GM10266 (cell line): ENCODE measurements around the gene ZBTB32.

Experiments
- DNase-seq: peaks from one replicate; pipeline ENCODE4 v3.0.0; 2012; ENCODE audit errors: extremely low spot score
- TF ChIP-seq, protein P1 (sequence below): IDR thresholded peaks from 2 replicates; pipeline ENCODE4 v1.5.1; 2012; ENCODE audit warnings: mild to moderate bottlenecking, low read depth; ENCODE audit not compliant: control insufficient read depth, insufficient read depth; ENCODE audit errors: missing control alignments

The ZBTB32 gene

DNA sequence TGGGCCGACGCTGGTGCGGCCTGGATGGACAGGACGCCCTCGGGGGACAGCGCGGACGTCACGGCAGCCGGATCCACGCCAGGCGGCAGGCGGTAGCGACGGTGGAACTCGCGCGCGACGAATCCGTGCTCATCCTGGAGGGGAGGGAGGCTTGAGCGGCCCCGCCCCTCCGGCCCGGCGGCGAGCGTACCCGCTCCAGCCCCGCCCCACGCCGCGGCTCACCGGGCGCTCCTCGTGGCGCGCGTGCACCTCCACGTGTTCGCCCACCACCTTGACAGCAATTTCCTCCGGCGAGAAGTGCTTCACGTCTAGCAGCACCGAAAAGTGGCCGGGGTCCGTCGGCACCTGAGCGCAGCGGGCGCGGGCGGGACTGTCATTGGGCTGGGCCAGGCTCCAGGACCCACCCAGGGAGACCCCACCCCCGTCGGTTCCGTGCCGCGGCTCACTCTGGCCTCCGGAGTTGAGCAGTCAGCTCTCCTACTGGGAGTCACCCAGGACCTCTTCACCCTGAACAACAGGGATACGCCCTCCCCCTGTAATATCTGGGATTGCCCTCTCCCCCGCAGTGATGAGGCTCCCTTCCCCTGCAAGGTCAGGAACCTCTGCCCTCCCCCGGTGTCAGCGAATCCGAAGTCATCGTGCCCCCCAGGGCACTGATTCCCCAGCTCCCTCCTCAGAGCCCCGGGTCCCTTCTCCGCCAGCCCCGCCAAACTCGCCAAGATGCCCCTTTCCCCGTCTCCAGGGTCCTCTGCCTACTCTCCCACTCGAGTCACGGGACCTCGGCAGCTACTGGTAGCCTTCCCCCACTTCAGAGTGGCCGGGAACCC is 51.4 kb downstream of the ZBTB32 start:
- TF ChIP-seq, protein P1, sequence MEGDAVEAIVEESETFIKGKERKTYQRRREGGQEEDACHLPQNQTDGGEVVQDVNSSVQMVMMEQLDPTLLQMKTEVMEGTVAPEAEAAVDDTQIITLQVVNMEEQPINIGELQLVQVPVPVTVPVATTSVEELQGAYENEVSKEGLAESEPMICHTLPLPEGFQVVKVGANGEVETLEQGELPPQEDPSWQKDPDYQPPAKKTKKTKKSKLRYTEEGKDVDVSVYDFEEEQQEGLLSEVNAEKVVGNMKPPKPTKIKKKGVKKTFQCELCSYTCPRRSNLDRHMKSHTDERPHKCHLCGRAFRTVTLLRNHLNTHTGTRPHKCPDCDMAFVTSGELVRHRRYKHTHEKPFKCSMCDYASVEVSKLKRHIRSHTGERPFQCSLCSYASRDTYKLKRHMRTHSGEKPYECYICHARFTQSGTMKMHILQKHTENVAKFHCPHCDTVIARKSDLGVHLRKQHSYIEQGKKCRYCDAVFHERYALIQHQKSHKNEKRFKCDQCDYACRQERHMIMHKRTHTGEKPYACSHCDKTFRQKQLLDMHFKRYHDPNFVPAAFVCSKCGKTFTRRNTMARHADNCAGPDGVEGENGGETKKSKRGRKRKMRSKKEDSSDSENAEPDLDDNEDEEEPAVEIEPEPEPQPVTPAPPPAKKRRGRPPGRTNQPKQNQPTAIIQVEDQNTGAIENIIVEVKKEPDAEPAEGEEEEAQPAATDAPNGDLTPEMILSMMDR: no peak
- DNase-seq: peak; percentile 24

DNA sequence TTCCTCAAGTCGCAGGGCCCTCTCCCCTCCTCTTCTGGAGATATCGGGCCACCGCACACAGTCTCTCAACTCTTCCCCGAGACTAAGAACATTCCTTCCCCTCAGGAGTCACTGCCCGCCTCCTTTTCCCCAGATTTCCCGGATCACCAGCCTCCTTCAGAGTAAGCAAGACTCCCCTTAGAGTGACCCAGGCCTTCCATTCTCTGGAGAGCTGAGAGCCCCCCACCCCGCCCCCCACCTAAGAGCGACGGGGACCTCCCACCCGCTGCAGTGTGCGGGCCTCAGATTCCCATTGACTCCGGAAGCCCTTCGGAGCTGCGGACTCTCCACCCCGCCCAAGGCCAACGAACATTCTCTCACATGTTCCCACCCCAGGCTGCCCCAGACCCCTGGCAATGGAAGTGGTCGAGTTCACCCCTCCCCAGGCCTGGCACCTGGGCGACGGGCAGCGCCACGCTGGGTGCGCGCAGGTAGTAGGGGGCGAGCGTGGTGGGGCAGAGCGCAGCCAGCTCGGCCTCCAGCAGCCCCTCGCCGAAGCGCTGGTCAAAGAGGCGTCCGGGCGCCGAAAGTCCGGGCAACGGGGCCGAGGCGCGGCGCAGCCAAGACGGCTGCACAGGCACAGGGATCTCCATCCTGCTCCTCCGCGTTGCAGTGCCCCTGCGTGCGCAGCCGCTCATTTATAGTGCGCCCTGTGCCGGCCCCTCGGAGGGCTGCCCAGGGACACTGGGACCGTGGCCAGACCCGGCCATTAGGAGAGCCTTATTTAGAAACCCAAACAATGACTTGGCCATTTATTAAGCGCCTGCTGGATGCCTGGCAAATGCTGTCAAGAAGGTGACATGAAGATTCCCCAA is 52.2 kb downstream of the ZBTB32 start, which contains the start of gene HSPB6:
HSPB6 (minus strand) TSS at position 653 of the 854 bp plus-strand sequence; CDS start at position 632, 21 bp downstream.
- DNase-seq: no peak
- TF ChIP-seq, protein P1: no peak

DNA sequence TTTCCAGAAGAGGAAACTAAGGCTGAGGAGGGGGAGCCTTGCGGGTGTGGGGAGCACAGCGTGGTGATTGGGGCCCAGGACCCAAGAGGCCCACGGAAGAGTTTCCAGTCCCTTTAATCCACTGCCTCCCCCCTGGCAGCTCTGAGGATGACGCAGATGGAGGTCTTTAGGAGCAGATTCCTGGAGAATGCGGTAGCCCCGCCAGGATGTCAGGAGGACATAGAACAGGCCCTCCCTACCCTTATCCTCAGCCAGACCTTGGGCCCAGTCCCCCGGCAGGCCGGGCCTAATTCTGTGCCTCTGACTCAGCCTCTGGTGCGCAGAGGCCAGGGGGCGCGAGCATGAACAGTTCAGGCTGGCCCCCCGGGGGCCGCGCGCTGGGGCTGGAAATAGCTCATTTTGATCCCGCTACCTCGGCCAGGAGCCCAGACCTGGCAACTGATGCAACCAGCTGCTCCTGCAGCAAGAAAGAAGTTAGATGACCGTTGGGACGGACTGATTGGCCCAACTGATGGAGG is 52.9 kb downstream of the ZBTB32 start:
- TF ChIP-seq, protein P1: no peak
- DNase-seq: no peak

DNA sequence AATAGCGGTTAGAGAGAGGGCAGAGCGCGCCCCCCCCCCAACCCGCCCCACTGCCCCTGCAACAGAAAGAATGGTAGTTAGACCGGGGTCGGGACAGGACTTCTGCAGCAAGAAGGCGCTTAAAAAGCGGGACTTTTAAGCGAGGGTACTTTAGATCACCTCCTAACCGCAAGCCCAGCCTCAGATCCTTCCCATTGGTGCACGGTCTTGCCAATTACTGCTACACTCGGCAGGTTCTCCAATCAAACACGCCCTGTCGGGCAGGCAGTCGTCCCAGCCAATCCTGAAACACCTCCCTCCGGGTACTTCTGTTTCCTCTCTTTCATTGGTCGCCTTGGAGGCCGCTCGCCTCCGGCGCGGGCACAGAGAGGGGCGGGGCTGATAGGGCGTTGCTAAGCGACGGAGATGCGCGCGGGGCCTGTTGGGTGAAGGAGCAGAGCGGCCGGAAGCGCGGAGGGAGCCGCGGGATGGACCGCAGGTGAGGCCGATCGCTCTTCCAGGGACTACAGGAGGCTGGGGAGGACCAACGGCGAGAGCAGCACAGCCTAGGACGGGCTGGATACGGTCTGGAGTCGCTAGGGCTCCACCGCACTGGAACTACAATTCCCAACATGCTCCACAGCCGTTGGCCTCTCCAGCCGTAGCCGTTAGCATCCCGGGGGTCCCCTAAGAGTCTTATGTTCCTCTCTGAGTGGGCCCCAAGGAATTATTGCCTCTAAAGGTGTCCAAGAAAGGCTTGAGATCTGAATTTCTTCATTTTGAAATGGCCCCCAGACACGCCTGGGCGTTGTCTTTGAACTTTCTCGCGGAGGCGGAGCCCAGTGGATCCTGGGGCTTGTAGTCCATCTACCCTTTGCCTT is 53.6 kb downstream of the ZBTB32 start, which contains the start of gene PROSER3:
PROSER3 (plus strand) TSS at position 428 of the 860 bp plus-strand sequence; CDS start at position 468, 40 bp downstream.
- peak; percentile 99 for DNase-seq
- TF ChIP-seq, protein P1: no peak

DNA sequence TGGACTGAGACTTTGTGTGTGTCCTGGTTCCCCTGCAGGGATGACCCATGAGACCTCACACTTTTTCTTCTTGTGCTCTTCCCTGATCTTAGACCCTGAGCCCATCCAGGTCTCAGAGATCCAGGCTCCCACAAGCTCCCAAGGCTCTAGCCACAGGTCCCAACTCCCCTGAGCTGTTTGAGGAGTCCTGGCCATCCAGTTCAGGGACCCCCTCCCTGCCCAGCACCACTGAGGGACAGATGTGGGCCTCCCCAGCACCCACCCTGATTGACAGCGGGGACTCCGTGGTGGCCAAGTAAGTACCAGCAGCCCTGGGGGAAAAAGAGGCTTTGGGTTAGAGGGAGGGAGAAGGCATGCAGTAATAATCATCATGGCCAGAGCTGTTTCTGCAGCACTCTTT is 55.3 kb downstream of the ZBTB32 start:
- TF ChIP-seq, protein P1: no peak
- no peak for DNase-seq

DNA sequence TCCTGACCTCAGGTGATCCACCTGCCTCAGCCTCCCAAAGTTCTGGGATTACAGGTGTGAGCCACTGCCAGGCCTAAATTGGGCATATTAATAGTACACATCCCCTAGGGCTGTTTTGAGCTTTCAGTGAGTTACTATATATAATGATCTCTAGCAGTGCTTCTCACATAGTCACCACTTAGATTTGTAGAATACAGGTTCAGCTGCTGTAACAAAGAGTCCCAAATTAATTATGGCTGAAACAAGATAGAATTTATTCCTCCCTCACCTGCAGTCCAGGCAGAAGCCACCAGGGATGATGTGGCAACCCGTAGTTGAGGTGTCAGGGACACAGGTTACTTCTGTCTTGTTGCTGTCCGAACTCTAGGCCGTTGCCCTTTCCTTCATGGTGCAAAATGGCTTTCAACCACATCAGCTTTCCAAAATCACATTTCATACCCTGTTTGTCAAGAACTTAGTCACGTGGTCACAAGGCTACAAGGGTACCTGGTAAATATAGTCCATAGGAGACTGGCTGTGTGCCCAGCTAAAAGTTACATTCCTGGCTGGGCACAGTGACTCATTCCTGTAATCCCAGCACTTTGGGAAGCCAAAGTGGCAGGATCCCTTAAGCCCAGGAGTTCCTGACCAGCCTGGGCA is 56.5 kb downstream of the ZBTB32 start:
- TF ChIP-seq, protein P1: no peak
- no peak for DNase-seq
